Measurements from ENCODE around the gene NAGS.
"Not testable (repeated sequence)": the region's sequence is repeated elsewhere in the genome, so short reads cannot be mapped to it uniquely, and the experiment has no call there.

NAGS gene

GRCh38 chr17:44004077-44004760 is at the start of gene NAGS:
NAGS (plus strand) TSS chr17:44004622; CDS start chr17:44004664, 42 bp downstream.
- no peak for DNase-seq

GRCh38 chr17:43956222-43956621 is 48.2 kb upstream of the NAGS start:
- no peak for DNase-seq

- DNase-seq: no peak
Observed at GRCh38 chr17:43958748-43959352, 45.6 kb upstream of the NAGS start.

GRCh38 chr17:43961292-43961691 is 43.1 kb upstream of the NAGS start:
- DNase-seq: not testable (repeated sequence)

- no peak for DNase-seq
Observed at GRCh38 chr17:43961954-43962353, 42.5 kb upstream of the NAGS start.

GRCh38 chr17:43962479-43962878 is 41.9 kb upstream of the NAGS start:
- no peak for DNase-seq

- DNase-seq: no peak
Observed at GRCh38 chr17:43966276-43966675, 38.1 kb upstream of the NAGS start.

- DNase-seq: no peak
Observed at GRCh38 chr17:43967251-43967875, 37.1 kb upstream of the NAGS start.

- DNase-seq: no peak
Observed at GRCh38 chr17:43970366-43970765, 34.1 kb upstream of the NAGS start.

- DNase-seq: not testable (repeated sequence)
Observed at GRCh38 chr17:43971436-43971835, 33.0 kb upstream of the NAGS start.

GRCh38 chr17:43972444-43973212 is 31.8 kb upstream of the NAGS start:
- not testable (repeated sequence) for DNase-seq

- no peak for DNase-seq
Observed at GRCh38 chr17:43974382-43975266, 29.8 kb upstream of the NAGS start.

- no peak for DNase-seq
Observed at GRCh38 chr17:43975898-43976297, 28.5 kb upstream of the NAGS start.

GRCh38 chr17:43976963-43977837 is 27.2 kb upstream of the NAGS start:
- no peak for DNase-seq

GRCh38 chr17:43978078-43978477 is 26.3 kb upstream of the NAGS start:
- DNase-seq: no peak

GRCh38 chr17:43979011-43979410 is 25.4 kb upstream of the NAGS start:
- no peak for DNase-seq

- no peak for DNase-seq
Observed at GRCh38 chr17:43979671-43980070, 24.8 kb upstream of the NAGS start.

- no peak for DNase-seq
Observed at GRCh38 chr17:43982171-43982570, 22.3 kb upstream of the NAGS start.

GRCh38 chr17:43983196-43983514 is 21.3 kb upstream of the NAGS start:
- no peak for DNase-seq

- no peak for DNase-seq
Observed at GRCh38 chr17:43983515-43984411, 20.7 kb upstream of the NAGS start.
